ENCODE measurements around the gene TPM3.

DNA sequence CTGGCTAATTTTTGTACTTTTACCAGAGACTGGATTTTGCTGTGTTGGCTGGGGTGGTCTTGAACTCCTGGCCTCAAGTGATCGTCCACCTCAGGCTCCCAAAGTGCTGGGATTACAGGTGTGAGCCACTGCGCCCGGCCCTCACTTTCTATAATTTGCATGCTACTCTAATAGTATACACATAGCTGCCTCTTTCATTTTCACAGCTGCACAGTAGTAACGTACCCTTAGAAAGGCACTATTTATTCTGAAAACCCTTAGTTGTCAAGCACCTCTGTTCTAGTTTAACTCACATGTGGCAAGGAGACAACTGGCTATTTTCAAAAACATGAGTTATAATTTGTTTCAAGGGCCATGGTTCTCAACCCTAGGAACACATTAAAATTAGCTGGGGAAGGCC is 17.2 kb downstream of the TPM3 start:
- no peak for TF ChIP-seq CTCF (IDR thresholded peaks at IDR 0.05)
- TF ChIP-seq POLR2A (IDR thresholded peaks at IDR 0.05), result no peak

Measured in vagina (tissue), 2 donors.